GM12891 (cell line): Measurements from ENCODE around the gene ASTN2.
A peak's percentile ranks its signal among the peaks of the same experiment; 100 is the strongest.

Experiments
- DNase-seq: peaks from one replicate; pipeline ENCODE4 v3.0.0; 2011; ENCODE audit warnings: low spot score; ENCODE audit not compliant: insufficient read length
- FAIRE-seq: peaks from 2 replicates; lab custom pipeline; 2011; peaks lifted over from hg19 to GRCh38; lab: Jason Lieb, UNC
- PAX5 ChIP-seq: IDR thresholded peaks from 2 replicates; pipeline ENCODE4 v1.6.1; 2011; ENCODE audit warnings: low read length, moderate library complexity, mild to moderate bottlenecking; ENCODE audit not compliant: insufficient read depth, severe bottlenecking
- POLR2A ChIP-seq: IDR thresholded peaks from 2 replicates; pipeline ENCODE4 v1.6.1; 2011; ENCODE audit warnings: low read depth, low read length, control low read depth
- POLR2AphosphoS5 ChIP-seq: IDR thresholded peaks from 2 replicates; pipeline ENCODE4 v1.6.1; 2011; ENCODE audit warnings: low read depth, low read length, control low read depth
- POU2F2 ChIP-seq: IDR thresholded peaks from 2 replicates; pipeline ENCODE4 v1.6.1; 2011; ENCODE audit warnings: low read depth, mild to moderate bottlenecking, control low read depth, low read length, moderate library complexity
- SPI1 ChIP-seq: IDR thresholded peaks from 2 replicates; pipeline ENCODE4 v1.6.1; 2011; ENCODE audit warnings: low read depth, low read length, control low read depth
- TAF1 ChIP-seq: IDR thresholded peaks from 2 replicates; pipeline ENCODE4 v1.6.1; 2011; ENCODE audit warnings: low read depth, low read length, control low read depth

Gene ASTN2

DNA sequence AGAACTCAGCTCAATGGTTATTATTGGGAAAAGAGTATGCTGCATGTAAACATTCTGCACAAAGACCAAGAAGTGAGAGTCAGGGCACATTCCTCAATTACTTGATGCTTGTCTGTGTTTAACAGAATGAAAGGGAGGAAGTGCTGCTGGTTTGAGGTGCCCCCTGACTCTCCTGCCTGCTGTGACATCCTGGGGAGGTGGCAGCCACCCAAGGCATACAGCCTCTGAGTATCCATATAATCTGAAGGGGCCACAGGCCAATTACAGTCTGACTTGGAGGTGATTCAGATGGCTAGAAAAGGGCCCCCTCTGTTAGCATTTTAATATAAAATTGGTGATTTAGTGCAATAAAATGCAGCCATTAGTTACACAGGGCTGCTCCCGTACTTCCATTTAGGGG, 313.8 kb downstream of the ASTN2 start:
- TF ChIP-seq POLR2A (no peak), POLR2AphosphoS5 (no peak), PAX5 (no peak), TAF1 (no peak)
- FAIRE-seq (no peak), DNase-seq (no peak)

DNA sequence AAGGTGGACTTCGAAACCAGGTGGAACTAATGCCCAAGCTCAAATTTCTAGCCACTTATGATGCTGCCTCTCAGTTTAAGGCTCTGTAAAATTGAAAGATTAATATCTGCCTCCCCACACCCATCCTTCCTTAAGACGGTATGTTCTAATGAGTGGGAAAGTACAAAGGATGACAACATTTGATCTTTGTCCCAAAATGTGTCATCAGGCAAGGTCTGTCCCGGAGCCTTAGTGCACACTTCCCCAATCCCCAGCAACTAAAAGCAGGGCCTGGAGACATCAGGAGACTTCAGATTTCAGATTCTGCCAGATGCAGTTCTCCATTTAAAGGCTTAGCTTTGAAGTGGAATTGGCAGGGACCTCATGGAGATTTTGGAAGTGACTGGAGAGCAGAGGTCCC, 316.5 kb downstream of the ASTN2 start:
- FAIRE-seq (no peak), DNase-seq (no peak)
- TF ChIP-seq POLR2AphosphoS5 (no peak), TAF1 (no peak), SPI1 (peak; percentile 22; the same call in 1 of the 2 replicates)

DNA sequence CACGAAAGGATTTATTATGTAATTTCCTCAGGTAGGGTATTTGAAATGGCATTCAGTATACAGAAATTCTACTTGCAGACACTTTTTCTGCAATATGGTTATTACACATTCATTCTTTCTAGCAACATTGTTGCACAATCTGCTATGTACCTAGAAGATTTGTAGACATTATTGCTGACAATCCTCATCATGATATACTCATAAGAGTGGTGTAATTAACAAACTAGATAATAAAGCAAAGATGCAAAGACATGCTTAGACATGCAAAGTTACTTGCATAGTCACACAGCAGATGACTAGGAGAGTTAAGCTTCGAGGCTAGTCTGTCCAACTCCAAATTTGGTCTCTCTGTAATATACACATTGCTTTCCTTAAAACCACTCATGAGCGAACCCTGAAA, 317.1 kb downstream of the ASTN2 start:
- TF ChIP-seq POLR2A (no peak), POU2F2 (no peak), PAX5 (no peak), POLR2AphosphoS5 (no peak), SPI1 (no peak), TAF1 (no peak)
- no peak for DNase-seq
- FAIRE-seq, result no peak

DNA sequence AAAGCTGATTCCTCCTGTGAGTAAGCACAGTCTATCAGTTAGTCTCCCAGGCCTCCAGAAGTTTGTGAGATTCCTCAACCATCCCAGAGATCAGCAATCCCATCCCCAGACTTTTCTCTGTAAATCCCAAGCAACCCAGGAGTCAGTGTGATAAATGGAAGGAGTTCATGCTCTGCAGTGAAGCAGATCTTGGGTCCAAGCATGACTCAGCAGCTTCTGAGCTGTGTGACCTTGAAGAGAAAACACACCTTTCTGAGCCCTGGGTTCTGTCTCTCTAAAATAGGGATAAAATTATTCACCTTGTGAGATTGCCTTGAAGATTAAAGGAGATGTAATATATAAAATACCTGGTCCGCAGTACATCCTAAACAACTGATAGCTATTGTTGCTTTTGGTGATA, 318.7 kb downstream of the ASTN2 start:
- TF ChIP-seq PAX5 (no peak), POLR2AphosphoS5 (no peak), TAF1 (no peak), POU2F2 (no peak), SPI1 (no peak)
- DNase-seq, result no peak
- no peak for FAIRE-seq

DNA sequence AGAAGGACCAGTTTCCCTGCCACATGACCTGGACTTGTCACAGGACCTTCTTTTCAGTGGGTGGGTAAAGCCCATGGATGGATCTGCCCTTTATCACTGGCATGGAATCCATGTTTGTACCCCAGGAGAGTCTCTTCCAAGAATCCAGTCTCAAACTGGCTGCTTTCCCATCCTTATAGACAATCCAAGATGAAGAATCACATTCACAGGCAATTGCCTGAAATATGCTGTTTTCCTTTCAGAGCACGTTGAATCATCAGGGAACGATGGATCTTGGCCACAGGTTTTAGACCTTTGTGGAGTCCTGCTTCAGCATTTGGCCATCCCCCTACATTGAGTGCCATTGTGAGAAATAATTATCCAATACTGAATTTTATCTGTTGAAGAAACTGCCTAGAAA, 319.8 kb downstream of the ASTN2 start:
- DNase-seq, result no peak
- FAIRE-seq, result no peak
- TF ChIP-seq POLR2A (no peak), PAX5 (no peak), POLR2AphosphoS5 (no peak), POU2F2 (no peak), SPI1 (no peak), TAF1 (no peak)

DNA sequence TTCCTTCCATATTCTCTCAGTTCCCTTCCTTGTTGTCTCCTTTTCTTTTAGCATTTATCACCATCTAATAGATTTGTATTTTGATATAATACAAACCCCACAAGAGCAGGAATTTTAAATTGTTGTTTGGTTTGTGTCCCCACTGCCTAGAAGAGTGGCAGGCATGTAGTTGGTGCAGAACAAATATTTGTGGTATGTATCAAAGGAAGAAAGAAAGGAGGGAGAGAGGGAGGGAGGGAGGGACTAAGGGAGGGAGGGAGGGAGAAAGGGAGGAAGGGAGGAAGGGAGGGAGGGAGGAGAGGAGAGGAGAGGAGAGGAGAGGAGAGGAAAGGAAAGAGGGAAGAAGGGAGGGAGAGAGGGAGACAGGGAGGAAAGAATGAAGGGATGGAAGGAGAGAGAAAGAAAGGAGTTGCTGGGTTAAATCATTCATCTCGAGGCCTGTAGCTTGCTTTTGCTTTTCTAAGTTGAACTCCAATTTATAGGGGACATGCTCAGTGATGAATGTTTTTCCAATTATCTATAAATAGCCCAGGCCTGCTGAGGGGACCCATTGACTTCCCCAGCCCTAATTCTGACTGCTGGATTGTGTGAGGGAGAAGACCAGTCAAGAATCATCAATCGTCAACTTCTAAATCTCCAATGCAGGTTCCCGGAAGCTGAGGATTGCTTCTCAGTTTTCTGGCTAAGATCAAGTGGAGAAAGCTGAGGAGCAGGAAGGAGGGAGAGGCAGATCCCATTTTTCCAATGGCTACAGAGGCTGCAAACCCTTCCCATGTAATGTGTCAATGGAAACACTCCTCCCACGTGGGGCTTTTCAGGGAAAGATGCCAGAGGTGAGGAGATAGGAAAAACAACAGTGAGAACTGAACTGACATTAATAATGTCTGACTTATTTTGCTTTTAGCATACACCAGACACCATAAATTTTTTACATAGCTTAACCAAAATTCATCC, 320.7 kb downstream of the ASTN2 start:
- TF ChIP-seq TAF1 (no peak), PAX5 (no peak)
- FAIRE-seq, result no peak
- no peak for DNase-seq

DNA sequence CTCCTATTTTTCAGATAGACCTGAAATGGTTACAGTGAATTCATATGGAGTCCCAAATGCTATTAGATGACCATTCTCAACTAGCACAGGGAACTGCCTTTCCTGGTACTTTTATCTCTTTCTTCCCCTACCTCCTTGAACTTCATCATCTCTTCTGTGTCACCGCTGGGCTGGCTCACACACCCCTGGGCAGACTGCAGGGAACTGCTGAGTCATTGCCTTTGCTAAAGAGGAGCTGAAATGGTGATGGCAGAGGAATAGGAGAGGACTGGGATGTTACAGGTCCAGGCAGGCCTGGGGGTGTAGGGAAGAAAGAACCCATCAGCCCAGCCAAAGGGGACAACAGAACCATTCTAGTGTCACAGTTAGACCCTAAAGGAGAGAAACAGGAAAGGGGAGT, 322.3 kb downstream of the ASTN2 start:
- TF ChIP-seq POU2F2, result no peak
- no peak for TF ChIP-seq PAX5
- TF ChIP-seq TAF1, result no peak
- TF ChIP-seq POLR2A, result no peak
- TF ChIP-seq POLR2AphosphoS5, result no peak
- no peak for TF ChIP-seq SPI1
- DNase-seq (no peak), FAIRE-seq (no peak)

DNA sequence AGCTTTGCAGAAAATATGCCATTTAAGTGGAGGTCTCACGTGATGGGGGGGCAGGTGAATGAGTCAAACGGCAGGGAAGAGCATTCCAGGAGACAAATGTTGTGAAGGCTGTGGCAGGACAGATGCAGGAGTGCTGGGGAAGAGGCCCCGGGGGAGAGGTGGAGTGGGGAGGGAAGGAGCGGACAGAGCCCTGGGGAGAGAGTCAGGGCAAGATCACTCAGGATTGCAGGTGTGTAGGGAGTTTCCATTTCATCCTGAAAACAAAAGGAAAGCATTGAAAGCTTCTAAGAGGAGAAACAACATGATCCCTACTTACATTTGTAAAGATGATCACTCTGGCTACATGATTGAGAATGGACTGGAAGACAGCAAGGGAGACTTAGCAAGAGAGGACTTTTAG, 323.3 kb downstream of the ASTN2 start:
- FAIRE-seq (no peak), DNase-seq (no peak)
- TF ChIP-seq POLR2AphosphoS5 (no peak), POLR2A (no peak), SPI1 (no peak), TAF1 (no peak), POU2F2 (no peak), PAX5 (no peak)

DNA sequence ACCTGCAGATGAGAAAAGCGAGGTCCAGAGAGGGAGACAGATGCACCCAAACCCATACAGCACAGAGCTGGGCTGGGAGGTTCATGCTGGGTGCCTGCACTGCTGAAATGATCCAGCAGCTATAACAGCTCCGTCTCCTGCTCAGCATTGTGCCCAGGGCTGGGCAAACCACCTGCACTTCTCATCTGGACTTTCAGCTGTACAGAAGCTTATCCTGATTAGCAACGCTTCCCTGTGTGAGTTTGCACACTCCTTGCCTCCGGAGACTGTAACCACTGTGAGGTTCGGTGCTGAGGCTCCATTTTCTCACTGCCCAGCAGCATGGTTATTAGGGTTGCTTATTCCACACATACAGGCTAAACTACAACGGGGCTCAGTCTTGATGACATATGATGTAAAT, 326.1 kb downstream of the ASTN2 start:
- TF ChIP-seq SPI1 (no peak), POLR2AphosphoS5 (no peak), PAX5 (no peak), POU2F2 (no peak), POLR2A (no peak), TAF1 (no peak)
- no peak for FAIRE-seq
- DNase-seq, result no peak

DNA sequence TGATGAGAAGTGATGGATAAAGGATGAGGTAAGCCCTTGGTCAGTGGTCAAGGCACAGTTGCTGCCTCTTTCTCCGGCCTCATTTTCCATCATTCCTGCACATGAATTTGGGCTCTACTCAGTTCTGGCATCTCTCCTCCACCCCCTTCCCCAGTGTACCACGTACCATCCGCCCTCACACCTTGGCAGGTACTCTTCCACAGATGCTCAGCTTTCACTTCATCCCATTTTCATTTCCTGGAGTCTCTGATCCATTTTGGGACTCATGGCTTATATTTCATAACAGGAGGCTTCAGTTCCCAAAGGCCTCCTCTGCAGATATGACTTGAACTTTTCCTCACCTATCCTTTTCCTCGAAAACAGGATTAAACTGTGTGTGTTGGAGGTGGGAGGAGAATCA, 326.7 kb downstream of the ASTN2 start:
- DNase-seq (no peak), FAIRE-seq (no peak)
- TF ChIP-seq SPI1, result no peak
- TF ChIP-seq POLR2AphosphoS5, result no peak
